ENCODE measurements around the gene OCEL1. TPM values are rescaled to one million over a fixed set of nuclear protein-coding genes. Genes with fewer than 3 reads are reported as not detected.

Gene OCEL1
- total and polyA plus RNA-seq, 4 donors: 3.9 to 20.9 (median 10.9) TPM

Other genes with a start within 250 kb of the OCEL1 start
- gene CPAMD8, start 199.4 kb upstream of the OCEL1 start, total RNA-seq: 100 to 1,000 TPM in 1 of 2 donors, 10 to 100 TPM in 1; 22.3 to 117 TPM
- 10 to 100 TPM in 1 of 2 donors, 1 to 10 TPM in 1; 9.7 to 55.5 TPM for gene CPAMD8, start 199.4 kb upstream of the OCEL1 start, polyA plus RNA-seq (ENCODE audit: insufficient read length in 2 of 2)
- gene HAUS8, start 150.8 kb upstream of the OCEL1 start, total RNA-seq: 1 to 10 TPM; 2.4 to 5.3 TPM
- 10 to 100 TPM; 10.2 to 10.7 TPM for gene HAUS8, start 150.8 kb upstream of the OCEL1 start, polyA plus RNA-seq (ENCODE audit: insufficient read length in 2 of 2)
- gene MYO9B, start 150.4 kb upstream of the OCEL1 start, total RNA-seq: 10 to 100 TPM; 27.9 to 39.8 TPM
- gene MYO9B, start 150.4 kb upstream of the OCEL1 start, polyA plus RNA-seq (ENCODE audit: insufficient read length in 2 of 2): 100 to 1,000 TPM in 1 of 2 donors, 10 to 100 TPM in 1; 97.8 to 124 TPM
- gene USE1, start 10.9 kb upstream of the OCEL1 start, total RNA-seq: 10 to 100 TPM; 13.3 to 27.1 TPM
- 10 to 100 TPM; 38.7 to 46.8 TPM for gene USE1, start 10.9 kb upstream of the OCEL1 start, polyA plus RNA-seq (ENCODE audit: insufficient read length in 2 of 2)
- gene NR2F6, start 19.7 kb downstream of the OCEL1 start, total RNA-seq: 10 to 100 TPM in 1 of 2 donors, 1 to 10 TPM in 1; 8.9 to 33.6 TPM
- 10 to 100 TPM; 24.2 to 28.1 TPM for gene NR2F6, start 19.7 kb downstream of the OCEL1 start, polyA plus RNA-seq (ENCODE audit: insufficient read length in 2 of 2)
- gene USHBP1, start 38.5 kb downstream of the OCEL1 start, total RNA-seq: 1 to 10 TPM; 2.1 to 5.5 TPM
- 1 to 10 TPM; 3.0 to 5.3 TPM for gene USHBP1, start 38.5 kb downstream of the OCEL1 start, polyA plus RNA-seq (ENCODE audit: insufficient read length in 2 of 2)
- gene BABAM1, start 41.2 kb downstream of the OCEL1 start, total RNA-seq: 100 to 1,000 TPM in 1 of 2 donors, 10 to 100 TPM in 1; 60.1 to 107 TPM
- 100 to 1,000 TPM; 125 to 137 TPM for gene BABAM1, start 41.2 kb downstream of the OCEL1 start, polyA plus RNA-seq (ENCODE audit: insufficient read length in 2 of 2)
- under 1 TPM; 0.61 to 0.79 TPM for gene ANKLE1, start 55.7 kb downstream of the OCEL1 start, total RNA-seq
- gene ANKLE1, start 55.7 kb downstream of the OCEL1 start, polyA plus RNA-seq (ENCODE audit: insufficient read length in 2 of 2): 1 to 10 TPM; 2.6 to 4.3 TPM
- 10 to 100 TPM; 15.9 to 18.2 TPM for gene ABHD8, start 77.2 kb downstream of the OCEL1 start, total RNA-seq
- 10 to 100 TPM; 34.6 to 35.6 TPM for gene ABHD8, start 77.2 kb downstream of the OCEL1 start, polyA plus RNA-seq (ENCODE audit: insufficient read length in 2 of 2)
- gene MRPL34, start 79.6 kb downstream of the OCEL1 start, total RNA-seq: 10 to 100 TPM; 20.8 to 54.0 TPM
- gene MRPL34, start 79.6 kb downstream of the OCEL1 start, polyA plus RNA-seq (ENCODE audit: insufficient read length in 2 of 2): 10 to 100 TPM; 80.7 to 81.3 TPM
- 10 to 100 TPM; 23.6 to 32.8 TPM for gene DDA1, start 83.3 kb downstream of the OCEL1 start, total RNA-seq
- 10 to 100 TPM; 80.1 to 84.8 TPM for gene DDA1, start 83.3 kb downstream of the OCEL1 start, polyA plus RNA-seq (ENCODE audit: insufficient read length in 2 of 2)
- 10 to 100 TPM; 12.9 to 19.7 TPM for gene ANO8, start 108.6 kb downstream of the OCEL1 start, total RNA-seq
- 10 to 100 TPM; 59.3 to 77.6 TPM for gene ANO8, start 108.6 kb downstream of the OCEL1 start, polyA plus RNA-seq (ENCODE audit: insufficient read length in 2 of 2)
- gene GTPBP3, start 111.3 kb downstream of the OCEL1 start, total RNA-seq: 10 to 100 TPM; 11.5 to 13.0 TPM
- 10 to 100 TPM; 23.3 to 31.5 TPM for gene GTPBP3, start 111.3 kb downstream of the OCEL1 start, polyA plus RNA-seq (ENCODE audit: insufficient read length in 2 of 2)
- gene PLVAP, start 151.1 kb downstream of the OCEL1 start, total RNA-seq: 10 to 100 TPM in 1 of 2 donors, 1 to 10 TPM in 1; 5.1 to 22.3 TPM
- 10 to 100 TPM in 1 of 2 donors, 1 to 10 TPM in 1; 7.5 to 12.0 TPM for gene PLVAP, start 151.1 kb downstream of the OCEL1 start, polyA plus RNA-seq (ENCODE audit: insufficient read length in 2 of 2)
- not detected for gene CCDC194, start 168.0 kb downstream of the OCEL1 start, total RNA-seq
- gene CCDC194, start 168.0 kb downstream of the OCEL1 start, polyA plus RNA-seq (ENCODE audit: insufficient read length in 2 of 2): not detected
- 10 to 100 TPM; 11.6 to 14.5 TPM for gene BST2, start 179.4 kb downstream of the OCEL1 start, total RNA-seq
- gene BST2, start 179.4 kb downstream of the OCEL1 start, polyA plus RNA-seq (ENCODE audit: insufficient read length in 2 of 2): 10 to 100 TPM; 13.0 to 14.4 TPM
- gene MVB12A, start 193.8 kb downstream of the OCEL1 start, total RNA-seq: 10 to 100 TPM; 16.0 to 56.7 TPM
- 10 to 100 TPM; 47.2 to 55.5 TPM for gene MVB12A, start 193.8 kb downstream of the OCEL1 start, polyA plus RNA-seq (ENCODE audit: insufficient read length in 2 of 2)
- gene TMEM221, start 222.4 kb downstream of the OCEL1 start, total RNA-seq: 1 to 10 TPM; 2.1 to 2.6 TPM
- gene TMEM221, start 222.4 kb downstream of the OCEL1 start, polyA plus RNA-seq (ENCODE audit: insufficient read length in 2 of 2): 1 to 10 TPM; 2.5 to 4.2 TPM
- gene NXNL1, start 234.7 kb downstream of the OCEL1 start, total RNA-seq: not detected
- gene NXNL1, start 234.7 kb downstream of the OCEL1 start, polyA plus RNA-seq (ENCODE audit: insufficient read length in 2 of 2): not detected
- 10 to 100 TPM; 15.6 to 24.1 TPM for gene SLC27A1, start 244.3 kb downstream of the OCEL1 start, total RNA-seq
- gene SLC27A1, start 244.3 kb downstream of the OCEL1 start, polyA plus RNA-seq (ENCODE audit: insufficient read length in 2 of 2): 10 to 100 TPM; 32.1 to 47.5 TPM